Measurements from ENCODE around the gene CLDN4.

DNA sequence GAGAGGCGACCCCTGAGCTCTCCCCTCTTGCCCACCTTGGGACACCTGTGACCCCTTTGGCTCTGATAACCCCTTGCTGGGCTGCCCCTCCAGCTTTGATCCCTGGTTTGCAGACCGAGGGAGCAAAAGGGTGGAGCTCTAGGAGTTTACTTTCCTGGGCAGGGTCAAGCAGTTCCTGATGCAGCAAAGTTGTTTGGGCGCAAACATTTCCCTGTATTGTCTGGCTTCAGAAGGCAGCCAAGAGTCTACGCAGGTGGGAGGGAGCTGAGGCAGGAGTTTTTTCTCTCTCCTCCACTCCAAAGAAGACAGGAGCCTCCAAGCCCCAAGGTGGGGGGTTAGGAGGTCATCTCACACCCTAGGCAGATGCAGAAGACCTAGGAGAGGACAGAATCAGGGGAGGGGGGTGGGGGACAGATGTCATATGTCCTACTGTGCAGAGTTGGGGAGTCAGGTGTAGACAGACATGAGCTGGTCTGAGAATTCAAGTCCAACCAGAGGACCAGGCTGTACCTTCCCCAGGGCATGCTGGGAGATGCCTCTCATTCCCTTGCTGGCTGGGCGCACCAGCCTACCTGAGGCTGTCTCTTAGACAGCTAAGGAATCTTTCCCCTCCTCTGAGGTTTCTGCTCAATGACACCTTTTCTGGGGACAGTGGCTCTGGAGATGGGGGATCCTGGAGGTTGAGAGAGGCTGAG lies 50.7 kb downstream of the CLDN4 start:
- no peak for TF ChIP-seq CTCF (IDR thresholded peaks at IDR 0.05; ENCODE audit: borderline replicate concordance, extremely low read depth, low read length, poor library complexity, severe bottlenecking)
- TF ChIP-seq EZH2 (IDR thresholded peaks at IDR 0.05; ENCODE audit: borderline replicate concordance, low read depth, low read length, severe bottlenecking) = no peak

All from DND-41 (cell line).